OCI-LY3 (cell line): ENCODE measurements around the gene RNF187.
A peak's percentile ranks its signal among the peaks of the same experiment; 100 is the strongest.

Experiments
- H2AFZ ChIP-seq: fragments of 200-600, 300-600 bp; shearing (Covaris generic); 2 replicates; pipeline ENCODE4 v1.6.0; 2014; ENCODE audit warnings: antibody characterized with exemption, low read depth, low read length
- H3K27ac ChIP-seq: fragments of 200-600, 300-600 bp; sonication (generic); 2 replicates; pipeline ENCODE4 v1.5.1; 2014; ENCODE audit warnings: mild to moderate bottlenecking, low read length, moderate library complexity, mixed read lengths
- H3K27me3 ChIP-seq: fragments of 200-600, 300-600 bp; sonication (generic); 2 replicates; pipeline ENCODE4 v1.6.1; 2014; ENCODE audit warnings: low read depth, low read length, mixed read lengths
- H3K36me3 ChIP-seq: fragments of 200-600, 300-600 bp; sonication (generic); replicated peaks from 2 replicates; pipeline ENCODE3; 2014; ENCODE audit warnings: low read depth, low read length, mixed read lengths
- H3K4me1 ChIP-seq: fragments of 300-600, 200-600 bp; sonication (generic); 2 replicates; pipeline ENCODE4 v1.6.1; 2014; ENCODE audit warnings: low read length, mixed read lengths
- H3K4me2 ChIP-seq: fragments of 200-600, 300-600 bp; sonication (generic); 2 replicates; pipeline ENCODE4 v1.6.1; 2014; ENCODE audit warnings: low read length, mixed read lengths
- H3K4me3 ChIP-seq: fragments of 300-600, 200-600 bp; sonication (generic); 2 replicates; pipeline ENCODE4 v1.5.1; 2014; ENCODE audit warnings: antibody characterized with exemption, mild to moderate bottlenecking, low read length, moderate library complexity
- H3K79me2 ChIP-seq: fragments of 300-600, 200-600 bp; shearing (Covaris generic); 2 replicates; pipeline ENCODE4 v1.6.1; 2014; ENCODE audit warnings: mild to moderate bottlenecking, low read length, mixed read lengths
- H3K9ac ChIP-seq: fragments of 300-600, 200-600 bp; shearing (Covaris generic); 2 replicates; pipeline ENCODE4 v1.6.0; 2014; ENCODE audit warnings: mild to moderate bottlenecking, low read length, moderate library complexity
- H3K9me3 ChIP-seq: fragments of 200-600, 300-600 bp; shearing (Covaris generic); 2 replicates; pipeline ENCODE4 v1.6.1; 2014; ENCODE audit warnings: low read length, mixed read lengths; ENCODE audit not compliant: insufficient read depth
- H4K20me1 ChIP-seq: fragments of 200-600, 300-600 bp; sonication (generic); 2 replicates; pipeline ENCODE4 v1.6.1; 2016; ENCODE audit warnings: low read length, mixed read lengths; ENCODE audit not compliant: insufficient read depth
- CTCF ChIP-seq: fragments of 200-600, 300-600 bp; sonication (generic); IDR thresholded peaks from 2 replicates; pipeline ENCODE4 v1.5.1; 2014; ENCODE audit warnings: antibody characterized with exemption, low read length, low read depth
- EZH2phosphoT487 ChIP-seq: fragments of 200-600 bp; shearing (Covaris generic); IDR thresholded peaks from 2 replicates; pipeline ENCODE4 v1.6.1; 2018; ENCODE audit warnings: antibody characterized with exemption, mixed run types, low read depth

The RNF187 gene

GRCh38 chr1:228469413-228470162, 17.6 kb upstream of the RNF187 start:
- no peaks in the 10 kb centered on the region for H3K4me1 ChIP-seq
- H3K9ac ChIP-seq = no peak overlapping the region
- no peak overlapping the region for H3K4me2 ChIP-seq
- H3K36me3 ChIP-seq = no peaks in the 10 kb centered on the region
- no peaks in the 10 kb centered on the region for H3K79me2 ChIP-seq
- peaks cover 20% of the 10 kb centered on the region for H3K27me3 ChIP-seq
- no peaks in the 10 kb centered on the region for H3K9me3 ChIP-seq
- H3K27ac ChIP-seq = no peak overlapping the region
- TF ChIP-seq CTCF = no peak
- no peak for TF ChIP-seq EZH2phosphoT487
- H2AFZ ChIP-seq = no peak overlapping the region
- H4K20me1 ChIP-seq = no peaks in the 10 kb centered on the region
- no peak overlapping the region for H3K4me3 ChIP-seq

- Histone ChIP-seq H3K4me3 (no peak overlapping the region), H3K4me1 (no peaks in the 10 kb centered on the region), H3K27me3 (peaks cover 11% of the 10 kb centered on the region), H3K9ac (no peak overlapping the region), H3K36me3 (no peaks in the 10 kb centered on the region), H4K20me1 (no peaks in the 10 kb centered on the region), H3K27ac (no peak overlapping the region), H3K4me2 (no peak overlapping the region), H3K79me2 (no peaks in the 10 kb centered on the region), H3K9me3 (no peaks in the 10 kb centered on the region), H2AFZ (no peak overlapping the region)
- no peak for TF ChIP-seq EZH2phosphoT487
- no peak for TF ChIP-seq CTCF
Measured at GRCh38 chr1:228471154-228471761, 15.9 kb upstream of the RNF187 start.

- no peak overlapping the region for H3K4me3 ChIP-seq
- peaks cover 9% of the 10 kb centered on the region for H3K27me3 ChIP-seq
- H3K9me3 ChIP-seq = no peaks in the 10 kb centered on the region
- no peaks in the 10 kb centered on the region for H3K4me1 ChIP-seq
- H3K9ac ChIP-seq = no peak overlapping the region
- H3K36me3 ChIP-seq = no peaks in the 10 kb centered on the region
- no peaks in the 10 kb centered on the region for H3K79me2 ChIP-seq
- H3K27ac ChIP-seq = no peak overlapping the region
- no peak overlapping the region for H2AFZ ChIP-seq
- TF ChIP-seq CTCF (peak; percentile 62), EZH2phosphoT487 (no peak)
- H3K4me2 ChIP-seq = no peak overlapping the region
- H4K20me1 ChIP-seq = no peaks in the 10 kb centered on the region
Measured at GRCh38 chr1:228471762-228472398, 15.3 kb upstream of the RNF187 start.

- Histone ChIP-seq H3K4me1 (no peaks in the 10 kb centered on the region), H3K4me2 (no peak overlapping the region), H3K4me3 (no peak overlapping the region), H3K27me3 (peaks cover 5% of the 10 kb centered on the region), H3K79me2 (no peaks in the 10 kb centered on the region), H3K9ac (no peak overlapping the region), H2AFZ (no peak overlapping the region), H3K9me3 (no peaks in the 10 kb centered on the region), H4K20me1 (no peaks in the 10 kb centered on the region), H3K36me3 (no peaks in the 10 kb centered on the region), H3K27ac (no peak overlapping the region)
- no peak for TF ChIP-seq EZH2phosphoT487
- no peak for TF ChIP-seq CTCF
Measured at GRCh38 chr1:228472655-228473054, 14.5 kb upstream of the RNF187 start.
